RWPE1 (cell line): Measurements from ENCODE around the gene CLTA.

Experiments used
- CTCF ChIA-PET: fragments of 350-600 bp; sonication (Branson Sonifier 250); formaldehyde crosslinking; extraction: SDS; loops from one replicate; lab custom pipeline; 2021; lab: Yijun Ruan, JAX
- POLR2A ChIA-PET: fragments of 400-600 bp; formaldehyde crosslinking; extraction: SDS; loops from one replicate; lab custom pipeline; 2020; ENCODE audit warnings: antibody characterized with exemption; ENCODE audit not compliant: low non-redundant PET; lab: Yijun Ruan, JAX
- DNase-seq: peaks from one replicate; pipeline ENCODE4 v3.0.0; 2012; ENCODE audit warnings: low spot score
- H3K27ac ChIP-seq: fragments of 450-650 bp; 2 replicates; pipeline ENCODE4 v1.5.1; 2017
- TF ChIP-seq, protein P1 (sequence below): fragments of 450-650 bp; conservative IDR thresholded peaks from 2 replicates; pipeline ENCODE4 v1.5.1; 2017; ENCODE audit warnings: low read depth, mild to moderate bottlenecking

CLTA gene

DNA sequence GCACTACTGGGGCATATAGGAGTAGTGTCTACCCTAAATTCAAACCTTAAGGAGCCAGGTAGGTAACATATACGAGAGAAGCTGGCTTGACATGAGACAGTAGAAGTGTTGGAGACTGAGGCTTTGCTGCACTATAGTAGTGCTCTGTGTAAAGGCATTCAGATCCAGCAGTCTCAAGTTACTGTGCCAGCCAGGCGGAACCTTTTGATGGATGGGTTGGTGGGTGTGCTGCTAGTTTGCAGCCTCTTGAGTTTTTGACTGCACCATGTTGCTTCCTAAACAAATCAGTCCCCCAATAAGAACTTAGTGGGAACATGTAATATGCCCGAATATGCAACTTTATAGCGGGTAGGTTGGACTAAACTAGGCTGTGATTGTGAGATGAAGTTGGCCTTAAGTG, 1.5 kb downstream of the CLTA start:
- ChIA-PET CTCF (no interaction called here), POLR2A (no interaction called here)
- TF ChIP-seq, protein P1, sequence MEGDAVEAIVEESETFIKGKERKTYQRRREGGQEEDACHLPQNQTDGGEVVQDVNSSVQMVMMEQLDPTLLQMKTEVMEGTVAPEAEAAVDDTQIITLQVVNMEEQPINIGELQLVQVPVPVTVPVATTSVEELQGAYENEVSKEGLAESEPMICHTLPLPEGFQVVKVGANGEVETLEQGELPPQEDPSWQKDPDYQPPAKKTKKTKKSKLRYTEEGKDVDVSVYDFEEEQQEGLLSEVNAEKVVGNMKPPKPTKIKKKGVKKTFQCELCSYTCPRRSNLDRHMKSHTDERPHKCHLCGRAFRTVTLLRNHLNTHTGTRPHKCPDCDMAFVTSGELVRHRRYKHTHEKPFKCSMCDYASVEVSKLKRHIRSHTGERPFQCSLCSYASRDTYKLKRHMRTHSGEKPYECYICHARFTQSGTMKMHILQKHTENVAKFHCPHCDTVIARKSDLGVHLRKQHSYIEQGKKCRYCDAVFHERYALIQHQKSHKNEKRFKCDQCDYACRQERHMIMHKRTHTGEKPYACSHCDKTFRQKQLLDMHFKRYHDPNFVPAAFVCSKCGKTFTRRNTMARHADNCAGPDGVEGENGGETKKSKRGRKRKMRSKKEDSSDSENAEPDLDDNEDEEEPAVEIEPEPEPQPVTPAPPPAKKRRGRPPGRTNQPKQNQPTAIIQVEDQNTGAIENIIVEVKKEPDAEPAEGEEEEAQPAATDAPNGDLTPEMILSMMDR, result no peak
- H3K27ac ChIP-seq, result no peak overlapping the region
- peak; percentile 28 for DNase-seq

DNA sequence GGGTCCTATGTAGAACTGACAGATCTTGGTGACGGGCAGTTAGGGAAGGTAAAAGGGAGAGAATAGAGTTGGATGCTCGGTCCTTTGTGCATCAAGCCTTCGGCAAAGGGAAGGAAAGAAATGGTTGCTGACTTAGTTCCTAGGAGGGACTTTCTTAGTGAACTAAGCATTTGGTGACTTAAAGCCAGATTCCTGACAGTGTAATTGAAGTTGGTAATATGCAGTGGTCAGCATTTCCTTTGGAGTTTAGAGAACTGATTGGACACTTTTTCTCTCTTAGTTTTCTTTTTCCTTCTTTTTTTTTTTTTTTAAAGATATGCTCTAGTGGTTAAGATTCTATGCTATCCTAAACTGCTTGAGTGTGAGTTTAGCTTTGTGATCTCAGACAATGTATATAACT, 2.3 kb downstream of the CLTA start:
- DNase-seq, result no peak
- TF ChIP-seq, protein P1, result no peak
- POLR2A ChIA-PET, result no interaction called here
- no peak overlapping the region for H3K27ac ChIP-seq
- CTCF ChIA-PET, result interaction anchor here (0.8 kb wide), 1 partner anchor 800 kb away, joined by 5 read pairs; no protein-coding TSS in a partner anchor

DNA sequence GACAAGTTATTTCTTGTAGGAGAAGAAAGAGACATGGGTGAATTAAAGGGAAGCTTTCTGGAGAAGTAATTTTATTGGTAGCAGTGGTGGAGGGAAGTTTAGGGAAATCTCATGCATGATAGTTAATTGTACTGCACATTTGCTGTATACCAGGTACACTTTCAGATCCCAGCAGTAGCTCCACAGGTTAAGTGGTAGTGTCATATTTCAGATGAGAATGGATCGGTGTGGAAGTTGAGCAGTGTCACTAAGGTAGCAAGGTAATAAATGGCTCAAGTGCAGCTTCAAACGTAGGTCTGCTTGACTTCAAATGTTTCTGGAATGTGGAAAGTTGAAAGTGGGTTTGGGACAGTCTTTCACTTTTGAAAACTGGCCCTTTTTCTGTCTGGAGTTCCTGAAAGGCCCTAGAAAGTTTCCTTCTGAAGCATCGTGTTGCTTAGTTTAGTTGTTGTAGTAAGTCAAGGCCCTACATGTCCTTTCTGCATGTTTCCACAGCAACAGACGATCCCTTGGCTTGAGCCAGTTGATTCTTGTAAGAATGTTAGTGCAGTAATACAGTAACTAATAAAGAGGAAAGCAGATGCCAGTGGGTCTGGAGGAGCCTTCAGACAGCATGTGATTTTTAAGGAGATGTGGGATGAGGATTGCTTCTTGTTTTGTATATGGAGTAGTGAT, 3.7 kb downstream of the CLTA start:
- no peak for DNase-seq
- ChIA-PET CTCF (interaction anchor here (0.9 kb wide), 1 partner anchor 84 kb away, joined by 3 read pairs; no protein-coding TSS in a partner anchor), POLR2A (no interaction called here)
- H3K27ac ChIP-seq, result peak overlapping the region; percentile 71
- TF ChIP-seq, protein P1, result no peak

DNA sequence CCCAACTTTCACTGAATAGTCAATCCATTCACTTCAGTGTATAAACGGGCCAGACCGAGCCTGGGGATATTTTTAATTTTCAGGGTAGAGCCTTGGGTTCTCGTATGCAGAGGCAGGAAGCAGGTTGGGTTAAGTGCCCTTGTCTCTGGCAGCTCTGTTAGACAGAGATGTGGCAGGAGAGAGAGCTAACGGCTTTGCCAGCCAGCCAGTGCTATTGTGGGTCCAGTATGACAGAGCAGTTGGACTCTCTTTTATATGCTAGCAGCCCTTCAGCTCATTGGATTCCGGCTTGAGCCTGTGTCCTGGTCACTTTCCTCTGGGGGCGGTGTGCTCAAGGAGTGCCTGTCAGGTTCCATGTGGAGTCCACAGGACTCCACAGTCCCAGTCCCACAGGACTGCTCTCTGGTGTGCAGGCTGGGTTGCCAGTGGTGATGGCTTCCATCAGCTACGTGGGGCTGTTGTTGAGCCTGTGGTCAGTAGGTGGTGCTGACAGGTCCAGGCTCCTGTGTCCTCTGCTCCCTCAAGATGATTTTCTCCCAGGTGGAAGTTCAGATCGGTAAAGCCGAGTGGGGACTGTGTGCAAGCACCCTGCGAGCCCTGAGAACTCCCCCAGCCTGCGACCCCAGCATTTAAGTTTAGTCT, 14.3 kb downstream of the CLTA start:
- DNase-seq, result no peak
- ChIA-PET POLR2A (no interaction called here), CTCF (interaction anchor here (0.5 to 1.2 kb wide), 2 partner anchors 18 to 124 kb away, joined by 3 to 4 read pairs; no protein-coding TSS in a partner anchor)
- TF ChIP-seq, protein P1, result no peak
- H3K27ac ChIP-seq, result no peak overlapping the region

DNA sequence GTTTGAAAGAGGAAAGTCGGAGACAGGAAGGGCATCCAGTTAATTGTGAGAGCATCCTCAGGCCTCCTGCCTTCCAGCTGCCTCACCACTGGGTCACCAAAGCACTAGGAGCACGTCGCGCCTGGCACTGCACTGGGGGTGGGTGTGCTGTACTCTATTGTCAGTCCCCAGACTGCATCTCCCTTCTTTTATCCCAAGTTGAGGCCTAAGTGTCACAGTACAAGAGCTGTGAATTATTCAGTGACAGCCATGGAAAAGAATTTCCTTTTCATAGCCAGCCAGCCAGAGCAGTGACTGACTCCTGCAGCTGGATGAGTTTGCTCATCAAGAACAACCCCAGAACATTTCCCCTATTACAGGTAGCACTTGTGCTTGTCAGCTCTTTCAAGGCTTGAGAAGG, 16.3 kb downstream of the CLTA start:
- ChIA-PET POLR2A (no interaction called here), CTCF (no interaction called here)
- 0 out of 2 replicates have a peak overlapping the region, but pooled peaks have one; percentile 1 for H3K27ac ChIP-seq
- no peak for DNase-seq
- TF ChIP-seq, protein P1, result no peak

DNA sequence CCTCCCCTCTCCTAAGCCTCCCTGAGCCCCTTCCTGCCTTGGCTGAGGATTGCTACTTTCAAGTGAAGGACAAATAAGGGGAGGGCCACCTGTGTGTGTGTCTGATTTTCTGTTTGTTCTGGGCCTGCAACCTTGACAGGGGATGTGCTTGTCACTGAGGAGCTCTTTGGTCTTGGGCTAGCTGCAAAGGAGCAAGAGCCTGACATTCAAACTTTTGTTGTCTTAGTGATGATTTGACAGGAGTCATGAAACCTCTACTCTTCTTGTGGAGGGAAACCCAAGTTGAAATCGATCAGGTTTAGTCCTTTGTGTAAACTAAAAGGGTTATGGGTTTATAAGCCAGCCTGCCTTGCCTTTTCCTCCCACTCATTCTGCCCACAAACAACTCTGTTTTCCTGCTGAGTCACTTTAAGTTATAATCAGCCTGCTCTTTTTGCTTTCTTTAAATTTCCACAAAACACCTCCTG, 16.9 kb downstream of the CLTA start:
- H3K27ac ChIP-seq, result no peak overlapping the region
- POLR2A ChIA-PET, result interaction anchor here (0.7 kb wide), 1 partner anchor 16 kb away, joined by 3 read pairs; no protein-coding TSS in a partner anchor
- CTCF ChIA-PET, result no interaction called here
- DNase-seq, result no peak
- TF ChIP-seq, protein P1, result no peak
